Epidermal melanocyte (primary cell): ENCODE data around the gene KLRD1.
"Not testable (repeated sequence)": the region's sequence is repeated elsewhere in the genome, so short reads cannot be mapped to it uniquely, and the experiment has no call there.

ENCODE experiments used
- DNase-seq: peaks from one replicate; pipeline ENCODE4 v3.0.0; 2011; ENCODE audit warnings: low spot score; ENCODE audit not compliant: insufficient read length

The KLRD1 gene

GRCh38 chr12:10368206-10369171 is 60.8 kb downstream of the KLRD1 start:
- DNase-seq, result no peak

- no peak for DNase-seq
Measured at GRCh38 chr12:10369557-10370415, 62.1 kb downstream of the KLRD1 start.

GRCh38 chr12:10371893-10372535 is 64.3 kb downstream of the KLRD1 start:
- not testable (repeated sequence) for DNase-seq

GRCh38 chr12:10372559-10372958 is 64.9 kb downstream of the KLRD1 start:
- DNase-seq, result no peak

- no peak for DNase-seq
Measured at GRCh38 chr12:10374624-10375018, 67.0 kb downstream of the KLRD1 start.

- not testable (repeated sequence) for DNase-seq
Measured at GRCh38 chr12:10378737-10379136, 71.1 kb downstream of the KLRD1 start.
